Ovary (tissue), 9 donors: ENCODE measurements around the gene PAX6. TPM values are rescaled to one million over a fixed set of nuclear protein-coding genes. Genes with fewer than 3 reads are reported as not detected.
"Not testable (repeated sequence)": the region's sequence is repeated elsewhere in the genome, so short reads cannot be mapped to it uniquely, and the experiment has no call there.

ENCODE experiments used
- DNase-seq, 5 donors: peaks; one replicate each; pipeline ENCODE4 v3.0.0-alpha.2; 2019 to 2020
- H3K27ac ChIP-seq, 2 donors: fragments of 200-600 bp; one replicate each; pipeline versions ENCODE4 v1.5.1 to v1.8.0; 2019 to 2022
- H3K27me3 ChIP-seq: fragments of 200-600 bp; one replicate; pipeline ENCODE4 v1.8.0; 2022
- H3K36me3 ChIP-seq: fragments of 200-600 bp; sonication (generic); one replicate; pipeline ENCODE4 v1.5.1; 2019
- H3K4me1 ChIP-seq: one replicate; pipeline ENCODE4 v1.8.1; 2013; ENCODE audit warnings: mild to moderate bottlenecking, moderate library complexity; ENCODE audit not compliant: insufficient read depth
- H3K4me3 ChIP-seq: fragments of 200-600 bp; sonication (generic); one replicate; pipeline ENCODE4 v1.5.1; 2017
- H3K9me3 ChIP-seq, 2 donors: fragments of 200-600 bp in 1 of 2; sonication (generic) in 1 of 2; one replicate each; pipeline versions ENCODE4 v1.5.1 to v1.8.1; 2013 to 2019; ENCODE audit warnings: mild to moderate bottlenecking in 1 of 2, moderate library complexity in 1 of 2
- CTCF ChIP-seq, 3 donors: fragments of 450-650 bp in 2 of 3; fragments of 200-600 bp in 1 of 3; IDR thresholded peaks; one replicate each; pipeline versions ENCODE4 v1.5.1 to v1.8.0; 2016 to 2022; ENCODE audit warnings: antibody characterized with exemption in 3 of 3, mild to moderate bottlenecking in 1 of 3
- EP300 ChIP-seq: sonication (generic); formaldehyde crosslinking; IDR thresholded peaks from one replicate; pipeline ENCODE4 v1.6.1; 2017; ENCODE audit warnings: antibody characterized with exemption
- POLR2A ChIP-seq: fragments of 450-650 bp; IDR thresholded peaks from one replicate; pipeline ENCODE4 v1.6.1; 2017; ENCODE audit warnings: antibody characterized with exemption, mild to moderate bottlenecking, moderate library complexity
- WGBS, 3 donors: extraction: QIAGEN DNeasy Blood & Tissue Kit in 1 of 3; methylation state at CpG; one replicate each; pipeline versions ENCODE4 v1.1.5 to v1.1.7; 2013 to 2017; 5-methylcytosine and 5-hydroxymethylcytosine counted together
- intact Hi-C, 4 donors: fragments of 100-400 bp; cut with DNase I; formaldehyde crosslinking; loops; one replicate each; pipeline versions ENCODE4 v1.11.0 to v1.15.1; 2022 to 2023
- polyA plus RNA-seq, 2 donors: library from polyadenylated mRNA; stranded (reverse); fragments of 200-250 nt in 1 of 2; fragments of 350-450 nt in 1 of 2; fragmentation: Illumina TruSeq in 1 of 2; extraction: RNeasy Lipid Tissue Mini Kit (QIAGEN cat#74804) in 1 of 2; gene quantifications; one replicate each; pipeline ENCODE4 v1.2.3, GENCODE V29; 2013 to 2014
- total RNA-seq, 7 donors: library from RNA; depleted of rRNA in 2 of 7; stranded (reverse); fragments of >200 nt in 2 of 7; fragmentation: NEBNext Ultra II Directional in 3 of 7; extraction: Animal tissue kit (Norgen Biotek cat#: 25700) in 3 of 7; gene quantifications; one replicate each; pipeline versions ENCODE4 v1.1.0 to v1.2.4, GENCODE V29; 2016 to 2023
- donor health status: DM: no; HTN: no; CAD: no; lungs with moderate emphysema.
- donor health status: DM: no; HTN: no; CAD: no.
- donor health status: Bipolar disorder and iron deficiency.
- donor health status: DM: yes; HTN: yes; CAD: no.
- donor health status: DM: no; HTN: no; CAD: no.
- donor health status: DM: yes; HTN: yes; CAD: no.

The PAX6 gene
- total and polyA plus RNA-seq, 9 donors = not detected

GRCh38 chr11:31763296-31763695 lies 47.8 kb downstream of the PAX6 start:
- intact Hi-C loops = no loop called here
- no peak for TF ChIP-seq POLR2A
- no peak for TF ChIP-seq EP300
- no peak for TF ChIP-seq CTCF (IDR thresholded peaks at IDR 0.05)
- no peak for DNase-seq
- no peak overlapping the region for H3K4me3 ChIP-seq
- H3K9me3 ChIP-seq = no peaks in the 10 kb centered on the region
- no peaks in the 10 kb centered on the region for H3K36me3 ChIP-seq
- no peaks in the 10 kb centered on the region for H3K27me3 ChIP-seq
- no peaks in the 10 kb centered on the region for H3K4me1 ChIP-seq
- no peak overlapping the region for H3K27ac ChIP-seq

- no peak for TF ChIP-seq POLR2A
- TF ChIP-seq EP300 = no peak
- no peak for TF ChIP-seq CTCF (IDR thresholded peaks at IDR 0.05)
- DNase-seq = no peak
- Histone ChIP-seq H3K27me3 (no peaks in the 10 kb centered on the region), H3K9me3 (no peaks in the 10 kb centered on the region), H3K27ac (no peak overlapping the region), H3K36me3 (no peaks in the 10 kb centered on the region), H3K4me1 (no peaks in the 10 kb centered on the region), H3K4me3 (no peak overlapping the region)
- WGBS, 3 donors = 92 to 100% (median 97%) methylated on average over 1 of the region's 1 CpG
- intact Hi-C loops = no loop called here
These were observed 49.5 kb downstream of the PAX6 start for GRCh38 chr11:31761636-31762035.

- 25 to 28% (median 26%) methylated on average over 3 of the region's 3 CpGs for WGBS, 3 donors
- H3K36me3 ChIP-seq = no peaks in the 10 kb centered on the region
- intact Hi-C loops = no loop called here
These were observed 53.8 kb downstream of the PAX6 start for GRCh38 chr11:31757260-31757835.

GRCh38 chr11:31747581-31747980 lies 63.5 kb downstream of the PAX6 start:
- Histone ChIP-seq H3K27ac (no peak overlapping the region), H3K4me3 (no peak overlapping the region), H3K9me3 (no peaks in the 10 kb centered on the region), H3K4me1 (no peaks in the 10 kb centered on the region), H3K36me3 (no peaks in the 10 kb centered on the region), H3K27me3 (no peaks in the 10 kb centered on the region)
- TF ChIP-seq EP300 (no peak), POLR2A (no peak), CTCF (IDR thresholded peaks at IDR 0.05) (no peak)
- 27 to 34% (median 30%) methylated on average over 1 of the region's 1 CpG for WGBS, 3 donors
- intact Hi-C loops = no loop called here
- DNase-seq = no peak

More at GRCh38 chr11:31757260-31757835, 53.8 kb downstream of the PAX6 start:
- H3K9me3 ChIP-seq = no peaks in the 10 kb centered on the region
- DNase-seq = no peak
- H3K4me1 ChIP-seq = no peaks in the 10 kb centered on the region
- H3K27ac ChIP-seq = no peak overlapping the region
- H3K27me3 ChIP-seq = no peaks in the 10 kb centered on the region
- TF ChIP-seq POLR2A (no peak), EP300 (no peak), CTCF (IDR thresholded peaks at IDR 0.05) (no peak)
- no peak overlapping the region for H3K4me3 ChIP-seq

GRCh38 chr11:31740731-31741368 lies 70.3 kb downstream of the PAX6 start:
- intact Hi-C loops, H3K4me1 ChIP-seq, H3K4me3 ChIP-seq, H3K36me3 ChIP-seq, DNase-seq, H3K27ac ChIP-seq, H3K9me3 ChIP-seq, H3K27me3 ChIP-seq: not testable (repeated sequence)
- 96% methylated on average over 26 of the region's 26 CpGs for WGBS, 3 donors
